Measurements from ENCODE around the gene SLC44A5. TPM values are rescaled to one million over a fixed set of nuclear protein-coding genes. Genes with fewer than 3 reads are reported as not detected.
"Not testable (repeated sequence)": the region's sequence is repeated elsewhere in the genome, so short reads cannot be mapped to it uniquely, and the experiment has no call there.

The SLC44A5 gene
- total RNA-seq, 1 donor from 2014 or later, result 0.29 TPM

GRCh38 chr1:75461808-75462325 lies 149.0 kb downstream of the SLC44A5 start:
- no peak for DNase-seq (ENCODE audit: low spot score)

GRCh38 chr1:75449998-75450397 lies 160.9 kb downstream of the SLC44A5 start:
- DNase-seq (ENCODE audit: low spot score), result no peak

- DNase-seq (ENCODE audit: low spot score), result no peak
These were observed 166.7 kb downstream of the SLC44A5 start for GRCh38 chr1:75444220-75444619.

- DNase-seq (ENCODE audit: low spot score), result no peak
These were observed 170.6 kb downstream of the SLC44A5 start for GRCh38 chr1:75440274-75440673.

- DNase-seq (ENCODE audit: low spot score), result no peak
These were observed 172.6 kb downstream of the SLC44A5 start for GRCh38 chr1:75438355-75438754.

- DNase-seq (ENCODE audit: low spot score), result no peak
These were observed 179.1 kb downstream of the SLC44A5 start for GRCh38 chr1:75431843-75432242.

- no peak for DNase-seq (ENCODE audit: low spot score)
These were observed 180.4 kb downstream of the SLC44A5 start for GRCh38 chr1:75430526-75430925.

- no peak for DNase-seq (ENCODE audit: low spot score)
These were observed 184.2 kb downstream of the SLC44A5 start for GRCh38 chr1:75426688-75427087.

- no peak for DNase-seq (ENCODE audit: low spot score)
These were observed 185.8 kb downstream of the SLC44A5 start for GRCh38 chr1:75425001-75425650.

GRCh38 chr1:75423616-75424015 lies 187.3 kb downstream of the SLC44A5 start:
- no peak for DNase-seq (ENCODE audit: low spot score)

- DNase-seq (ENCODE audit: low spot score), result no peak
These were observed 187.8 kb downstream of the SLC44A5 start for GRCh38 chr1:75423136-75423535.

GRCh38 chr1:75421371-75421770 lies 189.5 kb downstream of the SLC44A5 start:
- no peak for DNase-seq (ENCODE audit: low spot score)

GRCh38 chr1:75415187-75415586 lies 195.7 kb downstream of the SLC44A5 start:
- no peak for DNase-seq (ENCODE audit: low spot score)

- DNase-seq (ENCODE audit: low spot score), result no peak
These were observed 198.3 kb downstream of the SLC44A5 start for GRCh38 chr1:75412616-75413015.

- not testable (repeated sequence) for DNase-seq (ENCODE audit: low spot score)
These were observed 206.2 kb downstream of the SLC44A5 start for GRCh38 chr1:75404681-75405080.

GRCh38 chr1:75403147-75403646 lies 207.7 kb downstream of the SLC44A5 start:
- DNase-seq (ENCODE audit: low spot score), result not testable (repeated sequence)

- DNase-seq (ENCODE audit: low spot score), result no peak
These were observed 210.2 kb downstream of the SLC44A5 start for GRCh38 chr1:75400716-75401115.

GRCh38 chr1:75396745-75397144 lies 214.2 kb downstream of the SLC44A5 start:
- DNase-seq (ENCODE audit: low spot score), result no peak

- no peak for DNase-seq (ENCODE audit: low spot score)
These were observed 214.7 kb downstream of the SLC44A5 start for GRCh38 chr1:75396260-75396659.

GRCh38 chr1:75394386-75395139 lies 216.4 kb downstream of the SLC44A5 start:
- no peak for DNase-seq (ENCODE audit: low spot score)

GRCh38 chr1:75392278-75392677 lies 218.6 kb downstream of the SLC44A5 start:
- DNase-seq (ENCODE audit: low spot score), result no peak

GRCh38 chr1:75375476-75376447 lies 235.2 kb downstream of the SLC44A5 start:
- DNase-seq (ENCODE audit: low spot score), result not testable (repeated sequence)

Data from ureter (tissue), 1 donor.